ENCODE data around the gene FGF8. TPM values are rescaled to one million over a fixed set of nuclear protein-coding genes. Genes with fewer than 3 reads are reported as not detected.
A peak's percentile ranks its signal among the peaks of the same experiment; 100 is the strongest.

The FGF8 gene
- total and polyA plus RNA-seq, 9 of the 15 experiments (the other 6 are each of a cell fraction or from before 2014, with no cell fraction given) = 0.13 to 0.82 (median 0.37) TPM; not detected in 5

GRCh38 chr10:101817337-101818118, 41.6 kb upstream of the FGF8 start (continued):
- TF ChIP-seq ATF3 (IDR thresholded peaks at IDR 0.05) (no peak), ATF3 (CRISPR knock-in tag; conservative IDR thresholded peaks at IDR 0.05) (no peak), NFIC (IDR thresholded peaks at IDR 0.05) (peak; percentile 86), PRDM10 (IDR thresholded peaks at IDR 0.05; ENCODE audit: partially characterized antibody) (peak; percentile 31), POLR2AphosphoS5 (IDR thresholded peaks at IDR 0.05; ENCODE audit: control insufficient read depth, insufficient read depth, low read depth, low read length) (peak; percentile 45), CREM (IDR thresholded peaks at IDR 0.05; ENCODE audit: low read depth) (peak; percentile 90), HNRNPH1 (optimal IDR thresholded peaks at IDR 0.05; ENCODE audit: low read depth, low read length) (no peak), PYGO2 (tag; IDR thresholded peaks at IDR 0.05) (no peak), SIN3A (IDR thresholded peaks at IDR 0.05; ENCODE audit: borderline replicate concordance in 2 of 2, control insufficient read depth in 1 of 2, low read depth in 2 of 2, low read length in 2 of 2) (peak in 1 of 2 experiments; percentile 65; a peak in 1 of 4 replicates), ZNF263 (CRISPR knock-in tag; IDR thresholded peaks at IDR 0.05; ENCODE audit: borderline replicate concordance) (0 out of 2 replicates have a peak, but pooled peaks have one; percentile 37), ZFP36 (IDR thresholded peaks at IDR 0.05; ENCODE audit: low read depth, low read length, partially characterized antibody) (no peak), ARNT (IDR thresholded peaks at IDR 0.05) (no peak), FOXJ2 (tag; IDR thresholded peaks at IDR 0.05) (peak; percentile 9; the same call in 1 of the 2 replicates)
- TF ChIP-seq, protein P1, sequence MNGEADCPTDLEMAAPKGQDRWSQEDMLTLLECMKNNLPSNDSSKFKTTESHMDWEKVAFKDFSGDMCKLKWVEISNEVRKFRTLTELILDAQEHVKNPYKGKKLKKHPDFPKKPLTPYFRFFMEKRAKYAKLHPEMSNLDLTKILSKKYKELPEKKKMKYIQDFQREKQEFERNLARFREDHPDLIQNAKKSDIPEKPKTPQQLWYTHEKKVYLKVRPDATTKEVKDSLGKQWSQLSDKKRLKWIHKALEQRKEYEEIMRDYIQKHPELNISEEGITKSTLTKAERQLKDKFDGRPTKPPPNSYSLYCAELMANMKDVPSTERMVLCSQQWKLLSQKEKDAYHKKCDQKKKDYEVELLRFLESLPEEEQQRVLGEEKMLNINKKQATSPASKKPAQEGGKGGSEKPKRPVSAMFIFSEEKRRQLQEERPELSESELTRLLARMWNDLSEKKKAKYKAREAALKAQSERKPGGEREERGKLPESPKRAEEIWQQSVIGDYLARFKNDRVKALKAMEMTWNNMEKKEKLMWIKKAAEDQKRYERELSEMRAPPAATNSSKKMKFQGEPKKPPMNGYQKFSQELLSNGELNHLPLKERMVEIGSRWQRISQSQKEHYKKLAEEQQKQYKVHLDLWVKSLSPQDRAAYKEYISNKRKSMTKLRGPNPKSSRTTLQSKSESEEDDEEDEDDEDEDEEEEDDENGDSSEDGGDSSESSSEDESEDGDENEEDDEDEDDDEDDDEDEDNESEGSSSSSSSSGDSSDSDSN (IDR thresholded peaks at IDR 0.05; ENCODE audit: borderline replicate concordance in 1 of 2, low read depth in 2 of 2, low read length in 2 of 2) = peak in 1 of 2 experiments; percentile 41; a peak in 1 of 4 replicates
- TF ChIP-seq, protein P2, sequence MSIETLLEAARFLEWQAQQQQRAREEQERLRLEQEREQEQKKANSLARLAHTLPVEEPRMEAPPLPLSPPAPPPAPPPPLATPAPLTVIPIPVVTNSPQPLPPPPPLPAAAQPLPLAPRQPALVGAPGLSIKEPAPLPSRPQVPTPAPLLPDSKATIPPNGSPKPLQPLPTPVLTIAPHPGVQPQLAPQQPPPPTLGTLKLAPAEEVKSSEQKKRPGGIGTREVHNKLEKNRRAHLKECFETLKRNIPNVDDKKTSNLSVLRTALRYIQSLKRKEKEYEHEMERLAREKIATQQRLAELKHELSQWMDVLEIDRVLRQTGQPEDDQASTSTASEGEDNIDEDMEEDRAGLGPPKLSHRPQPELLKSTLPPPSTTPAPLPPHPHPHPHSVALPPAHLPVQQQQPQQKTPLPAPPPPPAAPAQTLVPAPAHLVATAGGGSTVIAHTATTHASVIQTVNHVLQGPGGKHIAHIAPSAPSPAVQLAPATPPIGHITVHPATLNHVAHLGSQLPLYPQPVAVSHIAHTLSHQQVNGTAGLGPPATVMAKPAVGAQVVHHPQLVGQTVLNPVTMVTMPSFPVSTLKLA (conservative IDR thresholded peaks at IDR 0.05) = peak in 1 of 2 experiments; percentile 15; a peak in 2 of 4 replicates

All from K562 (cell line).